GM19328 (cell line): ENCODE data around the gene HBB.
"Not testable (repeated sequence)": the region's sequence is repeated elsewhere in the genome, so short reads cannot be mapped to it uniquely, and the experiment has no call there.

Experiments
- ATAC-seq: cut with Tn5 transposase; IDR thresholded peaks from one replicate; pipeline ENCODE4 v1.9.1; 2021; ENCODE audit warnings: mild to moderate bottlenecking, moderate library complexity; ENCODE audit not compliant: unreplicated experiment

The HBB gene

GRCh38 chr11:5226732-5227310 is at the start of gene HBB:
Gene HBB (minus strand): TSS chr11:5227071. CDS start chr11:5227021, 50 bp downstream.
- ATAC-seq, result no peak

DNA sequence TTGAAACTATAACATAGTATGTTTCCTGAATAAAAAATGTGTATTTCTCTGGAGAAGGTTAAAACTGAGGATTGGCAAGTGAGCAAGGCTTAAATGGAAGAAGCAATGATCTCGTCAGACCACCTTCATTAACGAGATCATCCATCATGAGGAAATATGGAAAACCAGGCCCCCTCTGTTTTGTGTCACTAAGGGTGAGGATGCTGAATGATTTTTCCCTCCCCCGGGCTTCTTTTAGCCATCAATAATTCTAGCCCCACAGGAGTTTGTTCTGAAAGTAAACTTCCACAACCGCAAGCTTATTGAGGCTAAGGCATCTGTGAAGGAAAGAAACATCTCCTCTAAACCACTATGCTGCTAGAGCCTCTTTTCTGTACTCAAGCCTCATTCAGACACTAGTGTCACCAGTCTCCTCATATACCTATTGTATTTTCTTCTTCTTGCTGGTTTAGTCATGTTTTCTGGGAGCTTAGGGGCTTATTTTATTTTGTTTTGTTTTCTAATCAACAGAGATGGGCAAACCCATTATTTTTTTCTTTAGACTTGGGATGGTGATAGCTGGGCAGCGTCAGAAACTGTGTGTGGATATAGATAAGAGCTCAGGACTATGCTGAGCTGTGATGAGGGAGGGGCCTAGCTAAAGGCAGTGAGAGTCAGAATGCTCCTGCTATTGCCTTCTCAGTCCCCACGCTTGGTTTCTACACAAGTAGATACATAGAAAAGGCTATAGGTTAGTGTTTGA is 48.7 kb upstream of the HBB start:
- ATAC-seq, result no peak

DNA sequence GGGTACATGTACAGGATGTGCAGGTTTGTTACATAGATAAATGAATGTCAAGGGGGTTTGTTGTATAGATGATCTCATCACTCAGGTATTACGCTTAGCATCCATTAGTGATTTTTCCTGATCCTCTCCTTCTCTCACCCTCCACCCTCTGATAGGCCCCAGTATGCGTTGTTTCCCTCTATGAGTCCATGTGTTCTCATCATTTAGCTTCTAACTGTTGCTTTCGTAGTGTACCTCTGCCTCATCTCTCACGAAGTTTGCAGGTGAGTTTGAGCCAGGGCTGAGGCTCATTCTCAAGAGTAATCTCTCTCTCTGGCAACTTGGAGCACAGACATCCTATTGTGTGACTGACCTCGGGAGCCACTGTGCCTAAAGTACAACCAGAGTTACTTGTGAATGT is 47.5 kb upstream of the HBB start:
- no peak for ATAC-seq

DNA sequence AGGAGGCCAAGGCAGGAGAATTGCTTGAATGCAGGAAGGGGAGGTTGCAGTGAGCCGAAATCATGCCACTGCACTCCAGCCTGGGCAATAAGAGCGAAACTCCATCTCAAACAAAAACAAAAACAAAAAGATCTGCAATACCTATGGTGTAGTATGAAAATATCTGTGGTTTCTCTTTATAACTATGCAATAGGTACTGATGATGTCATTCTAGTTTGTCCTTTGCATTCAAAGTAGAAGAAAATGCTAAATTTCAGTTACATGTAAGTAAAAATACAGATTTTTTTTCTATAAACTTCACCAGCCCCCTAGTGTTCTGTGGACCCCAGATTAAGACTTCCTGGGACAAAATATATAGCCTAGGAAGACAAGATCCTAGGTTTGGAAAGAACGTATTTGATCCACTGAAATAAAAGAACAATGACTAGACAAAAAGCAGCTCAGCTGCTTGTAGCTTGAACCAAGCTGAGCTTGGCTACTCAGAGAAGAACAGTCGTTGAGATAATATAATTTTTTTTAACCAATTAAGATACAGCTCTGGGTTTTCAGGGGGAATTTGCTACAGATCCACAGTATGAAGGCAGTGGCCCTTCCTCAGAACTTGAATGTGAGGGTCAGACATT is 45.6 kb upstream of the HBB start:
- ATAC-seq, result no peak

DNA sequence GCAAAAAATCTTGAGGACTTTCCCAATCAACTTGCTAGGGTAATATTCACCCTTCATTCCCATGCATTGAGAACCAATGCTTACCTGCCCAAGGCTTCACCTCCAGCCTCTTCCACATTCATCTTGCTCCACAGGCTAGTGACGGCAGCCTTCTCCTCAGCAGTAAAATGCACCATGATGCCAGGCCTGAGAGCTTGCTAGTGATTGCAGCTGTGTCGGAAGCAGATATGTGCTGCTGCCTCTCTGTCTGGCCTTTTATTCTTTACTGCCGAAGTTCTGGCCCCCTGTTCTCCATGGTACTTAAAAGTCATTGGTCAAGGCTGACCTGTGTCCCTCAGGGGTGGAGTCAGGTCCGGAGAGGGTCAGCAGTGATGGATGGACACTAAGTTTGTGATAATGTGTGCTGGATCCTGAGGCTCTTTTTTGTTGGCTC is 42.9 kb upstream of the HBB start, which contains the start of gene HBE1:
Gene HBE1 (minus strand): TSS at position 231 of the 433 bp plus-strand sequence. CDS start 55 bp downstream, at position 176.
- no peak for ATAC-seq

DNA sequence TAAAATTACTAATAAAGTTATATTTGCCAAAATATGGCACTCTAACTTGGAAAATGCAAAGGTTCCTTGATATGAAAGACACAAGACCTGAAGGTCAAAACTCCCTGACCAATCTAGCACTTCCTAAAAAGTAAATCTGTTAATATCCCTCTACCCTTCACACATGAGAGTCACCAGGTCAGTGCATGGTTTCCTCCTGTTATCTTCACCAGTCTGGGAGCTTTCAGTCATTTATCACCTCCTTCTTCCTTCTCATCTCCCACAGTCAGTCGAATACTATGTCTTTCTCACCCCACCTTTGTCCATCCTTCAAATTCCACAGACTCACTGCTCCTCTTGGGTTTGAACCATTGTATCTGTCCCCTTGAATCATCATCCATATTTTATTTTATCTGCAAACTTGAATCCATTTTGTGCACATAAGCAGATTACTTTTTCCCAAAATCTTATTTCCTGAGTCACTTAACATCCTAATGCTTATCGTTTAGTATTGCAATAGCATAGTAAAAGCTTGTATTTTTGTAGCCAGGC is 40.2 kb upstream of the HBB start:
- ATAC-seq, result no peak

DNA sequence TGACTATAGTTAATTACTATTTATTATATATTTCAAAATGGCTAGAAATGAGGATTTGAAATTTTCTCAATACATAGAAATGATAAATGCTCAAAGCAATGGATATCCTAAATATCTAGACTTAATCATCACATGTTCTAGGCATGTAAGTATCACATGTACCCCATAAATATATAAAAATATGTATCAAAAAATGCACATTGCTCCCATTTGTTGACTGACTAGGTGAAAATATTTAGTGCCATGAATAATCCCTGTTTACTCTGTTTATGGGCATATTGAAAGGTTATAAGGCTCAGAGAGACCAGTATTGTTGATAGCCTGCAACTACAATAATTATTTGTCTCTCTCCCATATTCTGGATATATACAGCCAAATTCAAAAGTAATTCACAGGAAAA is 39.7 kb upstream of the HBB start:
- ATAC-seq, result no peak

GRCh38 chr11:5265832-5266231 is 39.0 kb upstream of the HBB start:
- no peak for ATAC-seq

- no peak for ATAC-seq
These were observed 31.8 kb upstream of the HBB start for GRCh38 chr11:5258543-5259262.

- no peak for ATAC-seq
These were observed 30.4 kb upstream of the HBB start for GRCh38 chr11:5257296-5257695.

DNA sequence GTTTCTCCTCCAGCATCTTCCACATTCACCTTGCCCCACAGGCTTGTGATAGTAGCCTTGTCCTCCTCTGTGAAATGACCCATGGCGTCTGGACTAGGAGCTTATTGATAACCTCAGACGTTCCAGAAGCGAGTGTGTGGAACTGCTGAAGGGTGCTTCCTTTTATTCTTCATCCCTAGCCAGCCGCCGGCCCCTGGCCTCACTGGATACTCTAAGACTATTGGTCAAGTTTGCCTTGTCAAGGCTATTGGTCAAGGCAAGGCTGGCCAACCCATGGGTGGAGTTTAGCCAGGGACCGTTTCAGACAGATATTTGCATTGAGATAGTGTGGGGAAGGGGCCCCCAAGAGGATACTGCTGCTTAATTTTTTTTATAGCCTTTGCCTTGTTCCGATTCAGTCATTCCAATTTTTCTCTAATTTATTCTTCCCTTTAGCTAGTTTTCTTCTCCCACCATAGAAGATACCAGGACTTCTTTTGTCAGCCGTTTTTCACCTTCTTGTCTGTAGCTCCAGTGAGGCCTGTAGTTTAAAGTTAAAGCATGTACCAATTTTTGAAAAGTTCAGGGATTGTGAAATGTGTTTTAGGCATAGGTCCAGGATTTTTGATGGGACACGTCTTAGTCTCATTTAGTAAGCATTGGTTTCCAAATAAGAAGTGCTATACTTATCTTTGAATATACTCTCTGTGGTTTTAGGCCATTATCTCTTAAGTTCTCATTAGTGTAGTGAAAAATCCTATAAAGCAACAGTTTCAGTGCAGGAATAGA is 28.0 kb upstream of the HBB start, which contains the start of gene HBG2:
Gene HBG2 (minus strand): TSS at position 136 of the 768 bp plus-strand sequence. CDS start 53 bp downstream, at position 83.
- not testable (repeated sequence) for ATAC-seq

GRCh38 chr11:5254023-5254422 is 27.2 kb upstream of the HBB start:
- not testable (repeated sequence) for ATAC-seq

DNA sequence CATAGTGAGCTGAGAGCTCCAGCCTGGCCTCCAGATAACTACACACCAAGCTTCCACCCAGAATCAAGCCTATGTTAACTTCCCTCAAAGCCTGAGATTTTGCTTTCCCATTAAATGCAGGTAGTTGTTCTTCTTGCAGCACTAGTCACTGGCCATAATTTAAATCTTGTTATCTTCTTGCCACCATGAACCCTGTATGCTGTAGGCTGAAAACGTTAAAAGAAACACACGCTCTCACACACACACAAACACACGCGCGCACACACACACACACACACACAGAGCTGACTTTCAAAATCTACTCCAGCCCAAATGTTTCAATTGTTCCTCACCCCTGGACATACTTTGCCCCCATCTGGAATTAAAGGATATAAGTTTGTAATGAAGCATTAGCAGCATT is 26.6 kb upstream of the HBB start:
- not testable (repeated sequence) for ATAC-seq

- no peak for ATAC-seq
These were observed 26.0 kb upstream of the HBB start for GRCh38 chr11:5252919-5253265.

DNA sequence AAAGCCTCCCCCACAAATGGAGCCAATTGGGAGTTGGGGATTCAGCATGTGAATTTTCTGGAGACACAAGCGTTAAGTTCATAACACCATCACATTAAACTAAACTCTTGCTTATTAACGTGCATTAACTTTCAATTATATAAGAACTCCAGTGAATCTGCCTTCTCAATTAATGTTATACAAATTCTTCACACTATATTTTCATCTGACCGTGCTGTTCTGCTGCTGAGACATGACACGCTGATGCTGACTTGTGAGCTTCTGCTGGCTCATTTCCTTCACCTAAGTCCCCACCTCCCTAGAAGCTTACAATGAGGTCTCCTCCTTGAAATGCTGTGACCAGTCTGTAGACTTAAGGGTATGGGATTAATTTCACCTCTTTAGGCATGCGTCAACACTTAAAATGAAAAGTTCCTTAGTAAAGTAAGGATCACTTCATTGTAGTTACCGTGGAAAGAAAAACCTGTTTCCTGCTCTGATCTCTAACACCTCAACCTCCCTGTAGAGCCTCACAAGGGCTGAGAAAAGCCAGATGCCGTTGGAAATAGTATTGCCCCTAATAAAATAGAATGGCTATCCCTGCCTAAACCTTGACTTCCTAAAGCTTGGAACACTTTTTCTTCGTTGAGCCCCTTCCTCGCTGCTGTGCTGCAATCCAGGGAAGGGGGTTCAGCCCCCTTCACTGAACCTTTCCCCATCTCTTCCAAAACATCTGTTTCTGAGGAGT is 25.5 kb upstream of the HBB start:
- ATAC-seq, result no peak

GRCh38 chr11:5251746-5252145 is 24.9 kb upstream of the HBB start:
- no peak for ATAC-seq

- no peak for ATAC-seq
These were observed 23.8 kb upstream of the HBB start for GRCh38 chr11:5250543-5251204.

DNA sequence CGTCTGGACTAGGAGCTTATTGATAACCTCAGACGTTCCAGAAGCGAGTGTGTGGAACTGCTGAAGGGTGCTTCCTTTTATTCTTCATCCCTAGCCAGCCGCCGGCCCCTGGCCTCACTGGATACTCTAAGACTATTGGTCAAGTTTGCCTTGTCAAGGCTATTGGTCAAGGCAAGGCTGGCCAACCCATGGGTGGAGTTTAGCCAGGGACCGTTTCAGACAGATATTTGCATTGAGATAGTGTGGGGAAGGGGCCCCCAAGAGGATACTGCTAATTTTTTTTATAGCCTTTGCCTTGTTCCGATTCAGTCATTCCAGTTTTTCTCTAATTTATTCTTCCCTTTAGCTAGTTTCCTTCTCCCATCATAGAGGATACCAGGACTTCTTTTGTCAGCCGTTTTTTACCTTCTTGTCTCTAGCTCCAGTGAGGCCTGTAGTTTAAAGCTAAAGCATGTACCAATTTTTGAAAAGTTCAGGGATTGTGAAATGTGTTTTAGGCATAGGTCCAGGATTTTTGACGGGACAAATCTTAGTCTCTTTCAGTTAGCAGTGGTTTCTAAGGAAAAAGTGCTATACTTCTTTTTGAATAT is 23.0 kb upstream of the HBB start, which contains the start of gene HBG1:
Gene HBG1 (minus strand): TSS at position 51 of the 590 bp plus-strand sequence. CDS start 53 bp downstream, outside the sequence.
- ATAC-seq, result not testable (repeated sequence)

DNA sequence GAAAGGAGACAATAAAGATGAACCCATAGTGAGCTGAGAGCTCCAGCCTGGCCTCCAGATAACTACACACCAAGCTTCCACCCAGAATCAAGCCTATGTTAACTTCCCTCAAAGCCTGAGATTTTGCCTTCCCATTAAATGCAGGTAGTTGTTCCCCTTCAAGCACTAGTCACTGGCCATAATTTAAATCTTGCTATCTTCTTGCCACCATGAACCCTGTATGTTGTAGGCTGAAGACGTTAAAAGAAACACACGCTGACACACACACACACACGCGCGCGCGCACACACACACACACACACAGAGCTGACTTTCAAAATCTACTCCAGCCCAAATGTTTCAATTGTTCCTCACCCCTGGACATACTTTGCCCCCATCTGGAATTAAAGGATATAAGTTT is 21.6 kb upstream of the HBB start:
- not testable (repeated sequence) for ATAC-seq
